Neutrophil (primary cell): ENCODE data around the gene KIF26B.

Experiments used
- H3K27ac ChIP-seq: fragments of 200-600 bp; sonication (generic); 2 replicates; pipeline ENCODE4 v1.5.1; 2016; ENCODE audit warnings: mild to moderate bottlenecking, moderate library complexity
- H3K27me3 ChIP-seq: fragments of 200-600 bp; sonication (generic); 2 replicates; pipeline ENCODE4 v1.6.0; 2016; ENCODE audit warnings: mild to moderate bottlenecking
- H3K36me3 ChIP-seq: fragments of 200-600 bp; sonication (generic); 2 replicates; pipeline ENCODE4 v1.5.1; 2017
- H3K4me1 ChIP-seq, 2 experiments: fragments of 200-600 bp in 1 of 2; sonication (generic) in 1 of 2; 1 replicate in 1 of 2; 2 replicates in 1 of 2; pipeline versions ENCODE4 v1.5.1 to v1.6.1; 2013 to 2016; ENCODE audit warnings: low read depth in 1 of 2, low read length in 1 of 2, mild to moderate bottlenecking in 1 of 2, moderate library complexity in 1 of 2; ENCODE audit not compliant: control insufficient read depth in 1 of 2, insufficient read depth in 1 of 2
- H3K4me3 ChIP-seq, 2 experiments: fragments of 200-600 bp in 1 of 2; sonication (generic) in 1 of 2; 1 replicate in 1 of 2; 2 replicates in 1 of 2; pipeline ENCODE4 v1.5.1; 2013 to 2016; ENCODE audit warnings: low read depth in 1 of 2, low read length in 1 of 2, mild to moderate bottlenecking in 1 of 2, moderate library complexity in 1 of 2
- H3K9me3 ChIP-seq: fragments of 200-600 bp; sonication (generic); 2 replicates; pipeline ENCODE4 v1.5.1; 2016
- CTCF ChIP-seq: fragments of 200-600 bp; sonication (generic); IDR thresholded peaks from 2 replicates; pipeline ENCODE4 v1.5.1; 2016; ENCODE audit warnings: antibody characterized with exemption

KIF26B gene

DNA sequence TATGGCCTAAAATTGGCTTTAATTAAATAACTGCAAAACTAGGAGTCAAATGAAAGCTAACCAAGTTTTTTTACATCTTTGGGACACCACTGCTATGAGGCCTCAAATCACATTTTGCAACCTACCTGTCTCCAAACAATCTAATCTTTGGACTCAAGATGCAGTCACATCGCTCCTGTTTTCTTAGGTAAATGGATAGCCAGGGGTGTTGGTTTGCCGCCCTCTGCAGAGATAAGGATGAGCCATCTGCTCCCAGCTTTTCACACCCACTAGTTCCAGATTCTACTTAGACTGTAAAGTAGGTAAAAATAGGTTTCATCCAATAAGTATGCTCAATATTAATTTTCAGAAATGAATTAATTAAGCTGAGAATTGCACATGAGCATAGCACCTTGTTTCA is 456.5 kb downstream of the KIF26B start:
- no peak for TF ChIP-seq CTCF
- Histone ChIP-seq H3K4me1 (peaks cover 0 to 8% of the 10 kb centered on the region in 2 experiments), H3K9me3 (no peaks in the 10 kb centered on the region), H3K36me3 (no peaks in the 10 kb centered on the region), H3K27ac (no peak overlapping the region), H3K4me3 (no peak overlapping the region), H3K27me3 (peaks cover 35% of the 10 kb centered on the region)

GRCh38 chr1:245614476-245614875 is 459.7 kb downstream of the KIF26B start:
- H3K9me3 ChIP-seq = no peaks in the 10 kb centered on the region
- peaks cover 6% of the 10 kb centered on the region for H3K27me3 ChIP-seq
- H3K4me3 ChIP-seq = no peak overlapping the region
- H3K27ac ChIP-seq = no peak overlapping the region
- no peak for TF ChIP-seq CTCF
- H3K4me1 ChIP-seq = no peaks in the 10 kb centered on the region
- H3K36me3 ChIP-seq = no peaks in the 10 kb centered on the region

DNA sequence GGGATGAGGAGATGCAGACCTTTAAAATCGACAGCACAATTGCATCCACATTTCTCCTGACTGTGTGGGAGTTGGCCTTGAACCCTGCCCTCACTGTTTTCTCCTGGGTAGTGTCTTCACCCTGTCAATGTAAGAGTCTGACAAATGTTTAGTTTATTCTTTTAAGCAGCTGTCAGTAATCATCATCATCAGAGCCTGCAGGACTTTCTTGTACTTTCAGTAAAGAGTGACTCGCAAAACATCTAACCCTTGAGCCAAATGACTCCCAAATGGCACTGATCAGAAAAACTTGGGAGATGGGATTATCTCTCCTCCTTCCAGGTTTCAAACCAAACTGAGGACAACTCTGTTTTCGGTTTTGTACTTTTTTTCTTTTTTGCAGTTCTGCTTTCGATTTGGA is 460.2 kb downstream of the KIF26B start:
- H3K27ac ChIP-seq = no peak overlapping the region
- no peaks in the 10 kb centered on the region for H3K4me1 ChIP-seq
- no peaks in the 10 kb centered on the region for H3K36me3 ChIP-seq
- no peak overlapping the region for H3K4me3 ChIP-seq
- no peak for TF ChIP-seq CTCF
- H3K27me3 ChIP-seq = peaks cover under 1% of the 10 kb centered on the region
- no peaks in the 10 kb centered on the region for H3K9me3 ChIP-seq

GRCh38 chr1:245621589-245621988 is 466.8 kb downstream of the KIF26B start:
- Histone ChIP-seq H3K4me3 (no peak overlapping the region), H3K27ac (no peak overlapping the region), H3K9me3 (no peaks in the 10 kb centered on the region), H3K4me1 (no peaks in the 10 kb centered on the region), H3K36me3 (no peaks in the 10 kb centered on the region), H3K27me3 (peaks cover 15% of the 10 kb centered on the region)
- TF ChIP-seq CTCF = no peak

DNA sequence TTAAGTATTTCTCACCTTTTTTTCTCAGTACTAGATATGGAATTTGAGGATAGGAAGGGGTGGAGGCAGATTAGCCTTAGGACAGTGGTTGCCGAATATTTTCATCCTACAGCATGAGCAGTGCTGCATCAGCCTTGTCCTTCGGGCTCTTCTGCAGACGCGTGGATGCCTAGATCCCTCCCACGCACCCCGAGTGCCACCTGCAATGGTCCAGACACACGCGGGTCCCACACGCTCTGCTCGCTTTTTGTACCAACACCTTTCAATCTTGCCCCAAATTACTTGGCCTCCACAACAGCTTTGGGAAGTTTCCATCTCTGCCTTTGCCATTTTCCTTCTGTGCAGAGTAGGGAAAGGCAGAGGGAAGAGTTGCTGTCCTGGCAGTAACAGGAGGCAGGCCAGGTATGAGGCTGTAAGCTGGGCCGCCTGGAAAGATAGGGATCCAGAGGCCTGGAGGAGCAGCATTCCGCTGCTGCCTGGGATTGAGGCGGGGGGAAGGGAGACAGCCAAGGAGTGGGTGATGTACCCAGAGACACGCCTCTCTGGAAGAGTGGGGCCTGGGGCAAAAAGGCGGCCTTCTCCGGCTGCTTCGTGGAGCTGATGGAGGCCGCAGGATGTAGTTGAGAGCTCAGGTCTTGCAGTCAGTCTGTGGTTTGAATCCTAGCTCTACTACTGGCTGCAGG is 467.7 kb downstream of the KIF26B start:
- Histone ChIP-seq H3K36me3 (no peaks in the 10 kb centered on the region), H3K4me3 (no peak overlapping the region), H3K27ac (no peak overlapping the region), H3K9me3 (no peaks in the 10 kb centered on the region), H3K4me1 (no peaks in the 10 kb centered on the region), H3K27me3 (peaks cover 15% of the 10 kb centered on the region)
- no peak for TF ChIP-seq CTCF
